A673 (cell line): ENCODE results near the gene METTL4. TPM values are rescaled to one million over a fixed set of nuclear protein-coding genes. Genes with fewer than 3 reads are reported as not detected.

Experiments
- BruUV-seq: library from RNA; stranded (reverse); fragments of 400-500 nt; replicated peaks from 2 replicates; lab custom pipeline; 2021; lab: Mats Ljungman, UMichigan
- CTCF ChIA-PET: fragments of 300-600 bp; sonication (Branson Sonifier 250); formaldehyde crosslinking; loops from one replicate; lab custom pipeline; 2022; ENCODE audit warnings: antibody characterized with exemption; lab: Charles Lee
- POLR2A ChIA-PET: fragments of 300-600 bp; sonication (Branson Sonifier 250); formaldehyde crosslinking; loops from one replicate; lab custom pipeline; 2022; ENCODE audit warnings: antibody characterized with exemption; ENCODE audit not compliant: low non-redundant PET; lab: Charles Lee
- DNase-seq: peaks from one replicate; pipeline ENCODE4 v3.0.0-alpha.2; 2015; ENCODE audit warnings: low spot score
- H3K27ac ChIP-seq: fragments of 200-600 bp; sonication (generic); 2 replicates; pipeline ENCODE4 v1.5.1; 2016; ENCODE audit warnings: mixed run types, low read depth, mild to moderate bottlenecking, mixed read lengths, antibody characterized with exemption, low read length; ENCODE audit not compliant: poor library complexity, severe bottlenecking
- H3K27me3 ChIP-seq: fragments of 200-600 bp; sonication (generic); replicated peaks from 2 replicates; pipeline ENCODE4 v1.6.1; 2017; ENCODE audit warnings: mixed run types, low read depth, mild to moderate bottlenecking, mixed read lengths, antibody characterized with exemption, low read length; ENCODE audit not compliant: insufficient read depth, poor library complexity
- H3K36me3 ChIP-seq: fragments of 200-600 bp; sonication (generic); 2 replicates; pipeline ENCODE4 v1.6.1; 2016; ENCODE audit warnings: mixed run types, mild to moderate bottlenecking, mixed read lengths, antibody characterized with exemption, low read length; ENCODE audit not compliant: insufficient read depth, poor library complexity, severe bottlenecking
- H3K4me1 ChIP-seq: fragments of 200-600 bp; sonication (generic); 2 replicates; pipeline ENCODE4 v1.6.1; 2017; ENCODE audit warnings: mixed run types, mild to moderate bottlenecking, mixed read lengths, antibody characterized with exemption, low read length; ENCODE audit not compliant: insufficient read depth, poor library complexity, severe bottlenecking
- H3K4me3 ChIP-seq: fragments of 200-600 bp; sonication (generic); 2 replicates; pipeline ENCODE4 v1.5.1; 2016; ENCODE audit warnings: low read depth, mixed run types, mild to moderate bottlenecking, mixed read lengths, low read length; ENCODE audit not compliant: poor library complexity, severe bottlenecking
- H3K9me3 ChIP-seq: fragments of 200-600 bp; sonication (generic); 2 replicates; pipeline ENCODE4 v1.6.1; 2016; ENCODE audit warnings: mixed run types, low read depth, mild to moderate bottlenecking, mixed read lengths, antibody characterized with exemption, low read length; ENCODE audit not compliant: poor library complexity, severe bottlenecking
- CTCF ChIP-seq: fragments of 300-800, 200-600 bp; sonication (generic); conservative IDR thresholded peaks from 2 replicates; pipeline ENCODE4 v1.5.1; 2017; ENCODE audit warnings: low read depth, mild to moderate bottlenecking, antibody characterized with exemption, low read length, moderate library complexity, mixed read lengths
- EZH2 ChIP-seq: fragments of 200-600 bp; sonication (generic); IDR thresholded peaks from 2 replicates; pipeline ENCODE4 v1.6.1; 2017; ENCODE audit warnings: borderline replicate concordance, low read depth, mild to moderate bottlenecking, mixed read lengths, antibody characterized with exemption, low read length; ENCODE audit not compliant: poor library complexity, severe bottlenecking
- intact Hi-C: fragments of 100-400 bp; cut with micrococcal nuclease; formaldehyde crosslinking; loops from one replicate; pipeline ENCODE4 v1.10.0; 2022; ENCODE audit not compliant: unreplicated experiment
- total RNA-seq: library from RNA; stranded (reverse); gene quantifications from 2 replicates; pipeline ENCODE4 v1.2.3, GENCODE V29; 2021

The METTL4 gene
- total RNA-seq, 1 experiment from 2014 or later: 26.4 TPM

- no peaks in the 10 kb centered on the region for H3K27me3 ChIP-seq
- H3K36me3 ChIP-seq: no peaks in the 10 kb centered on the region
- no peak for DNase-seq
- no peak for TF ChIP-seq EZH2
- no peak for TF ChIP-seq CTCF
- no peak overlapping the region for H3K27ac ChIP-seq
- no peak overlapping the region for H3K4me3 ChIP-seq
- BruUV-seq: no TSS peak
- no peaks in the 10 kb centered on the region for H3K4me1 ChIP-seq
- ChIA-PET POLR2A (no interaction called here), CTCF (no interaction called here)
- no peaks in the 10 kb centered on the region for H3K9me3 ChIP-seq
- intact Hi-C loops: no loop called here
Observed at GRCh38 chr18:2495381-2495780, 75.9 kb downstream of the METTL4 start.

GRCh38 chr18:2494921-2495320 lies 76.4 kb downstream of the METTL4 start:
- no TSS peak for BruUV-seq
- H3K27me3 ChIP-seq: no peaks in the 10 kb centered on the region
- intact Hi-C loops: no loop called here
- no peaks in the 10 kb centered on the region for H3K4me1 ChIP-seq
- DNase-seq: no peak
- TF ChIP-seq EZH2: no peak
- TF ChIP-seq CTCF: no peak
- H3K9me3 ChIP-seq: no peaks in the 10 kb centered on the region
- H3K36me3 ChIP-seq: no peaks in the 10 kb centered on the region
- ChIA-PET CTCF (no interaction called here), POLR2A (no interaction called here)
- no peak overlapping the region for H3K27ac ChIP-seq
- H3K4me3 ChIP-seq: no peak overlapping the region

Other genes with a start within 250 kb of the METTL4 start
- 72.6 and 73.5 TPM in 2 replicates for gene NDC80, start 52 bp upstream of the METTL4 start, total RNA-seq
- gene SMCHD1, start 84.2 kb upstream of the METTL4 start, total RNA-seq: 74.0 and 80.9 TPM in 2 replicates